Upper lobe of left lung (tissue), 6 donors: ENCODE results near the gene APLP1. TPM values are rescaled to one million over a fixed set of nuclear protein-coding genes. Genes with fewer than 3 reads are reported as not detected.

Experiments
- ATAC-seq, 2 donors: fragments of 200-7000 bp; cut with Tn5 transposase; one replicate each; pipeline ENCODE4 v1.9.1; 2022; ENCODE audit warnings: mild to moderate bottlenecking in 2 of 2, moderate library complexity in 2 of 2; ENCODE audit not compliant: low FRiP score in 2 of 2
- DNase-seq, 2 donors: peaks; one replicate each; pipeline ENCODE4 v3.0.0-alpha.2; 2019 to 2020
- H3K27ac ChIP-seq, 4 donors: fragments of 200-600 bp; sonication (generic); one replicate each; pipeline ENCODE4 v1.5.1; 2016 to 2019
- H3K27me3 ChIP-seq, 4 donors: fragments of 200-600 bp; sonication (generic); one replicate each; pipeline ENCODE4 v1.5.1; 2017 to 2019
- H3K36me3 ChIP-seq, 4 donors: fragments of 200-600 bp; sonication (generic); one replicate each; pipeline ENCODE4 v1.5.1; 2016 to 2019
- H3K4me1 ChIP-seq, 4 donors: fragments of 200-600 bp; sonication (generic); one replicate each; pipeline ENCODE4 v1.5.1; 2018 to 2019
- H3K4me3 ChIP-seq, 4 donors: fragments of 200-600 bp; sonication (generic); one replicate each; pipeline ENCODE4 v1.5.1; 2017 to 2019; ENCODE audit warnings: mild to moderate bottlenecking in 2 of 4, moderate library complexity in 1 of 4
- H3K9me3 ChIP-seq, 4 donors: fragments of 200-600 bp; sonication (generic); one replicate each; pipeline ENCODE4 v1.5.1; 2018 to 2019
- CTCF ChIP-seq, 6 experiments: fragments of 450-650 bp in 4 of 6; fragments of 200-600 bp in 2 of 6; sonication (generic) in 2 of 6; IDR thresholded peaks; one replicate each; pipeline ENCODE4 v1.5.1; 2016 to 2019; ENCODE audit warnings: antibody characterized with exemption in 6 of 6
- EP300 ChIP-seq, 4 donors: sonication (generic); formaldehyde crosslinking; IDR thresholded peaks; one replicate each; pipeline ENCODE4 v1.5.1; 2017; ENCODE audit warnings: antibody characterized with exemption in 4 of 4, control low read depth in 2 of 4
- POLR2A ChIP-seq, 4 donors: fragments of 450-650 bp; IDR thresholded peaks; one replicate each; pipeline ENCODE4 v1.5.1; 2016 to 2017; ENCODE audit warnings: antibody characterized with exemption in 4 of 4, mild to moderate bottlenecking in 2 of 4
- POLR2AphosphoS5 ChIP-seq, 2 donors: sonication (generic); formaldehyde crosslinking; IDR thresholded peaks; one replicate each; pipeline ENCODE4 v1.5.1; 2017; ENCODE audit warnings: antibody characterized with exemption in 2 of 2
- WGBS, 2 donors: methylation state at CpG; one replicate each; pipeline ENCODE4 v1.1.5; 2017 to 2018; 5-methylcytosine and 5-hydroxymethylcytosine counted together
- small RNA-seq, 4 donors: library from RNA; depleted of rRNA; stranded (forward); fragments of <200 nt; gene quantifications; one replicate each; pipeline ENCODE3, GENCODE V24; 2016
- total RNA-seq, 6 donors: library from RNA; depleted of rRNA in 4 of 6; stranded (reverse); fragments of >200 nt in 4 of 6; gene quantifications; one replicate each; pipeline versions ENCODE4 v1.1.0 to v1.2.1, GENCODE V29; 2016 to 2021
- donor health status: DM: no; HTN: no; CAD: no; lungs with moderate emphysema.
- donor health status: DM: no; HTN: yes; CAD: no; lungs with severe emphysema.

Gene APLP1
- total RNA-seq, 6 donors from 2014 or later = 1.5 to 22.8 (median 5.2) TPM; not detected in 1

GRCh38 chr19:35915443-35915842, 47.1 kb downstream of the APLP1 start:
- WGBS, 2 donors = 52 to 57% methylated on average over 3 of the region's 3 CpGs
- Histone ChIP-seq H3K4me1 (peaks cover 0 to 6% (median 2%) of the 10 kb centered on the region in 4 donors), H3K36me3 (no peaks in the 10 kb centered on the region), H3K27me3 (no peaks in the 10 kb centered on the region), H3K9me3 (no peaks in the 10 kb centered on the region), H3K4me3 (no peak overlapping the region), H3K27ac (peak overlapping the region in 1 of 4 donors; percentile 49)
- DNase-seq (no peak), ATAC-seq (no peak)
- no peak for TF ChIP-seq POLR2AphosphoS5 (IDR thresholded peaks at IDR 0.05)
- no peak for TF ChIP-seq EP300 (IDR thresholded peaks at IDR 0.05)

- TF ChIP-seq POLR2A (IDR thresholded peaks at IDR 0.05) (no peak), CTCF (IDR thresholded peaks at IDR 0.05) (no peak), POLR2AphosphoS5 (IDR thresholded peaks at IDR 0.05) (no peak)
- DNase-seq (no peak), ATAC-seq (no peak)
- Histone ChIP-seq H3K9me3 (no peaks in the 10 kb centered on the region), H3K27ac (no peak overlapping the region), H3K4me3 (no peak overlapping the region), H3K4me1 (no peaks in the 10 kb centered on the region), H3K36me3 (no peaks in the 10 kb centered on the region), H3K27me3 (no peaks in the 10 kb centered on the region)
- 85 to 86% methylated on average over 11 of the region's 11 CpGs for WGBS, 2 donors
These were observed 50.9 kb downstream of the APLP1 start for GRCh38 chr19:35919306-35919705.

GRCh38 chr19:35921012-35921411, 52.6 kb downstream of the APLP1 start:
- 79 to 84% methylated on average over 6 of the region's 6 CpGs for WGBS, 2 donors
- Histone ChIP-seq H3K4me3 (no peak overlapping the region), H3K9me3 (peaks cover 0 to 7% (median 3%) of the 10 kb centered on the region in 4 donors), H3K4me1 (no peaks in the 10 kb centered on the region), H3K36me3 (no peaks in the 10 kb centered on the region), H3K27ac (no peak overlapping the region), H3K27me3 (no peaks in the 10 kb centered on the region)
- no peak for ATAC-seq
- no peak for DNase-seq
- TF ChIP-seq POLR2AphosphoS5 (IDR thresholded peaks at IDR 0.05) (no peak), EP300 (IDR thresholded peaks at IDR 0.05) (no peak), CTCF (IDR thresholded peaks at IDR 0.05) (no peak), POLR2A (IDR thresholded peaks at IDR 0.05) (no peak)

- no peak overlapping the region for H3K4me3 ChIP-seq
- no peak for ATAC-seq
- no peak overlapping the region for H3K27ac ChIP-seq
- DNase-seq = no peak
- 82 to 88% methylated on average over 3 of the region's 3 CpGs for WGBS, 2 donors
- TF ChIP-seq CTCF (IDR thresholded peaks at IDR 0.05) (no peak), POLR2AphosphoS5 (IDR thresholded peaks at IDR 0.05) (no peak), POLR2A (IDR thresholded peaks at IDR 0.05) (no peak), EP300 (IDR thresholded peaks at IDR 0.05) (no peak)
- H3K36me3 ChIP-seq = no peaks in the 10 kb centered on the region
- peaks cover 0 to 7% (median 3%) of the 10 kb centered on the region in 4 donors for H3K9me3 ChIP-seq
- H3K27me3 ChIP-seq = no peaks in the 10 kb centered on the region
- H3K4me1 ChIP-seq = peaks cover 0 to 11% (median 6%) of the 10 kb centered on the region in 4 donors
These were observed 57.1 kb downstream of the APLP1 start for GRCh38 chr19:35925501-35925900.

GRCh38 chr19:35928507-35928906, 60.1 kb downstream of the APLP1 start:
- Histone ChIP-seq H3K9me3 (peaks cover 0 to 7% (median 3%) of the 10 kb centered on the region in 4 donors), H3K27ac (no peak overlapping the region), H3K4me3 (no peak overlapping the region), H3K4me1 (peaks cover 6 to 24% (median 12%) of the 10 kb centered on the region in 4 donors), H3K27me3 (no peaks in the 10 kb centered on the region), H3K36me3 (no peaks in the 10 kb centered on the region)
- DNase-seq (no peak), ATAC-seq (no peak)
- no peak for TF ChIP-seq POLR2A (IDR thresholded peaks at IDR 0.05)
- no peak for TF ChIP-seq EP300 (IDR thresholded peaks at IDR 0.05)
- no peak for TF ChIP-seq CTCF (IDR thresholded peaks at IDR 0.05)
- TF ChIP-seq POLR2AphosphoS5 (IDR thresholded peaks at IDR 0.05) = no peak
- WGBS, 2 donors = 76 to 81% methylated on average over 5 of the region's 5 CpGs

Small RNAs within 50 kb of the gene (small RNA-seq; reads per million reads assigned to genes)
- gene RN7SL402P = 0 reads per million in 4 donors

Other genes with a start within 250 kb of the APLP1 start
- 10 to 100 TPM; 37.7 to 80.3 (median 71.3) TPM for gene RBM42, start 239.5 kb upstream of the APLP1 start, total RNA-seq
- gene ETV2, start 226.8 kb upstream of the APLP1 start, total RNA-seq = 1 to 10 TPM in 3 of 6 donors, under 1 TPM in 1, not detected in 2; 0.83 to 8.0 (median 1.8) TPM
- 100 to 1,000 TPM in 5 of 6 donors, 10 to 100 TPM in 1; 90.1 to 290 (median 235) TPM for gene COX6B1, start 220.3 kb upstream of the APLP1 start, total RNA-seq
- gene UPK1A, start 202.1 kb upstream of the APLP1 start, total RNA-seq = not detected
- under 1 TPM in 3 of 6 donors, not detected in 3; 0.20 to 0.55 (median 0.30) TPM for gene ZBTB32, start 164.0 kb upstream of the APLP1 start, total RNA-seq
- gene KMT2B, start 150.6 kb upstream of the APLP1 start, total RNA-seq = 10 to 100 TPM; 23.3 to 70.2 (median 37.3) TPM
- 10 to 100 TPM in 5 of 6 donors, 1 to 10 TPM in 1; 6.4 to 28.4 (median 18.8) TPM for gene IGFLR1, start 126.1 kb upstream of the APLP1 start, total RNA-seq
- 100 to 1,000 TPM in 1 of 6 donors, 10 to 100 TPM in 4, 1 to 10 TPM in 1; 8.5 to 157 (median 22.0) TPM for gene U2AF1L4, start 123.2 kb upstream of the APLP1 start, total RNA-seq
- gene PSENEN, start 122.9 kb upstream of the APLP1 start, total RNA-seq = 10 to 100 TPM; 43.4 to 60.9 (median 54.5) TPM
- 10 to 100 TPM in 3 of 6 donors, 1 to 10 TPM in 3; 4.0 to 16.9 (median 10.9) TPM for gene LIN37, start 120.0 kb upstream of the APLP1 start, total RNA-seq
- gene HSPB6, start 111.5 kb upstream of the APLP1 start, total RNA-seq = 10 to 100 TPM in 4 of 6 donors, 1 to 10 TPM in 2; 4.2 to 46.2 (median 18.4) TPM
- gene PROSER3, start 110.4 kb upstream of the APLP1 start, total RNA-seq = 10 to 100 TPM; 13.8 to 32.5 (median 19.5) TPM
- gene ARHGAP33, start 93.0 kb upstream of the APLP1 start, total RNA-seq = 100 to 1,000 TPM in 1 of 6 donors, 10 to 100 TPM in 3, 1 to 10 TPM in 2; 5.9 to 109 (median 14.5) TPM
- not detected for gene PRODH2, start 55.7 kb upstream of the APLP1 start, total RNA-seq
- gene NPHS1, start 16.1 kb upstream of the APLP1 start, total RNA-seq = not detected
- under 1 TPM in 1 of 6 donors, not detected in 5; 0.07 TPM for gene KIRREL2, start 11.7 kb upstream of the APLP1 start, total RNA-seq
- gene NFKBID, start 32.0 kb downstream of the APLP1 start, total RNA-seq = 10 to 100 TPM in 5 of 6 donors, 1 to 10 TPM in 1; 8.8 to 65.0 (median 23.6) TPM
- gene HCST, start 34.0 kb downstream of the APLP1 start, total RNA-seq = 10 to 100 TPM in 5 of 6 donors, not detected in 1; 10.2 to 40.8 (median 19.9) TPM
- gene TYROBP, start 39.7 kb downstream of the APLP1 start, total RNA-seq = 100 to 1,000 TPM; 131 to 532 (median 345) TPM
- 10 to 100 TPM in 4 of 6 donors, 1 to 10 TPM in 2; 6.3 to 17.2 (median 11.8) TPM for gene LRFN3, start 67.8 kb downstream of the APLP1 start, total RNA-seq
- gene SDHAF1, start 126.6 kb downstream of the APLP1 start, total RNA-seq = 10 to 100 TPM; 13.6 to 41.2 (median 28.9) TPM
- gene SYNE4, start 140.2 kb downstream of the APLP1 start, total RNA-seq = 10 to 100 TPM in 5 of 6 donors, 1 to 10 TPM in 1; 9.5 to 21.0 (median 10.9) TPM
- 10 to 100 TPM; 22.3 to 95.3 (median 32.6) TPM for gene ALKBH6, start 145.6 kb downstream of the APLP1 start, total RNA-seq
- 10 to 100 TPM in 1 of 6 donors, 1 to 10 TPM in 5; 3.0 to 13.0 (median 6.4) TPM for gene CLIP3, start 164.3 kb downstream of the APLP1 start, total RNA-seq
- gene THAP8, start 185.7 kb downstream of the APLP1 start, total RNA-seq = 10 to 100 TPM in 1 of 6 donors, 1 to 10 TPM in 5; 2.4 to 10.5 (median 7.8) TPM
- 1 to 10 TPM in 5 of 6 donors, under 1 TPM in 1; 1.00 to 7.6 (median 2.4) TPM for gene WDR62, start 186.3 kb downstream of the APLP1 start, total RNA-seq
- not detected for gene OVOL3, start 242.6 kb downstream of the APLP1 start, total RNA-seq
- gene POLR2I, start 246.3 kb downstream of the APLP1 start, total RNA-seq = 10 to 100 TPM; 36.2 to 81.7 (median 53.7) TPM
- 100 to 1,000 TPM in 4 of 6 donors, 10 to 100 TPM in 2; 31.4 to 151 (median 109) TPM for gene TBCB, start 246.9 kb downstream of the APLP1 start, total RNA-seq